DMS153 treated with DMSO at 0.1 percent for 48 hours (cell line): ENCODE results near the gene ORC5.
"Not testable (repeated sequence)": the region's sequence is repeated elsewhere in the genome, so short reads cannot be mapped to it uniquely, and the experiment has no call there.

Source experiments
- DNase-seq: peaks from one replicate; lab custom pipeline; 2025; ENCODE audit not compliant: unreplicated experiment; lab: John Stamatoyannopoulos, UW

ORC5 gene

GRCh38 chr7:104207731-104208420 lies at the start of gene ORC5:
TSS of gene ORC5 (minus strand) at chr7:104208013. CDS start at chr7:104207904, 109 bp downstream.
- peak; percentile 60 for DNase-seq

- DNase-seq: no peak
Observed at GRCh38 chr7:104255616-104256015, 47.8 kb upstream of the ORC5 start.

GRCh38 chr7:104255194-104255593 lies 47.4 kb upstream of the ORC5 start:
- DNase-seq: no peak

GRCh38 chr7:104254696-104255095 lies 46.9 kb upstream of the ORC5 start:
- no peak for DNase-seq

GRCh38 chr7:104252409-104253134 lies 44.8 kb upstream of the ORC5 start:
- no peak for DNase-seq

GRCh38 chr7:104242638-104243037 lies 34.8 kb upstream of the ORC5 start:
- no peak for DNase-seq

GRCh38 chr7:104241538-104242209 lies 33.9 kb upstream of the ORC5 start:
- DNase-seq: no peak

- DNase-seq: no peak
Observed at GRCh38 chr7:104241135-104241534, 33.3 kb upstream of the ORC5 start.

- DNase-seq: peak; percentile 6
Observed at GRCh38 chr7:104240401-104240800, 32.6 kb upstream of the ORC5 start.

GRCh38 chr7:104234990-104235389 lies 27.2 kb upstream of the ORC5 start:
- DNase-seq: not testable (repeated sequence)

- peak; percentile 45 for DNase-seq
Observed at GRCh38 chr7:104231054-104232046, 23.5 kb upstream of the ORC5 start.

- no peak for DNase-seq
Observed at GRCh38 chr7:104230606-104231005, 22.8 kb upstream of the ORC5 start.

GRCh38 chr7:104228442-104228841 lies 20.6 kb upstream of the ORC5 start:
- DNase-seq: no peak

GRCh38 chr7:104225451-104225850 lies 17.6 kb upstream of the ORC5 start:
- DNase-seq: no peak

- DNase-seq: no peak
Observed at GRCh38 chr7:104217620-104218019, 9.8 kb upstream of the ORC5 start.

- DNase-seq: no peak
Observed at GRCh38 chr7:104209063-104209462, 1.2 kb upstream of the ORC5 start.

GRCh38 chr7:104208421-104208780 lies 588 bp upstream of the ORC5 start:
- DNase-seq: no peak

- no peak for DNase-seq
Observed at GRCh38 chr7:104207348-104207730, 474 bp downstream of the ORC5 start.

GRCh38 chr7:104206841-104207240 lies 972 bp downstream of the ORC5 start:
- no peak for DNase-seq

- no peak for DNase-seq
Observed at GRCh38 chr7:104198673-104199278, 9.0 kb downstream of the ORC5 start.
